PFSK-1 (cell line): ENCODE data around the gene SLC48A1.

Source experiments
- FOXP2 ChIP-seq: optimal IDR thresholded peaks from 2 replicates; pipeline ENCODE3; 2011; ENCODE audit warnings: borderline replicate concordance, control low read depth, inconsistent platforms; ENCODE audit not compliant: insufficient read depth; ENCODE audit errors: extremely low read length, extremely low read depth
- TAF1 ChIP-seq: IDR thresholded peaks from 2 replicates; pipeline ENCODE4 v1.6.1; 2012; ENCODE audit warnings: low read length, control low read depth, borderline replicate concordance; ENCODE audit not compliant: insufficient read depth

- no peak for TF ChIP-seq TAF1
- TF ChIP-seq FOXP2, result no peak
These were observed 40.6 kb downstream of the SLC48A1 start for GRCh38 chr12:47813511-47814196.
